Measurements from ENCODE around the gene HDAC4.

The HDAC4 gene

GRCh38 chr2:239152916-239153305 lies 247.9 kb downstream of the HDAC4 start:
- no peak for TF ChIP-seq CTCF (conservative IDR thresholded peaks at IDR 0.05; ENCODE audit: low read depth, low read length)
- no peak overlapping the region for H3K4me3 ChIP-seq (ENCODE audit: low read depth, low read length)
- no peak for DNase-seq (ENCODE audit: low read depth)

GRCh38 chr2:239152239-239152915 lies 248.4 kb downstream of the HDAC4 start:
- DNase-seq (ENCODE audit: low read depth), result no peak
- no peak overlapping the region for H3K4me3 ChIP-seq (ENCODE audit: low read depth, low read length)
- TF ChIP-seq CTCF (conservative IDR thresholded peaks at IDR 0.05; ENCODE audit: low read depth, low read length), result no peak

- TF ChIP-seq CTCF (conservative IDR thresholded peaks at IDR 0.05; ENCODE audit: low read depth, low read length), result no peak
- no peak for DNase-seq (ENCODE audit: low read depth)
- H3K4me3 ChIP-seq (ENCODE audit: low read depth, low read length), result no peak overlapping the region
Observed at GRCh38 chr2:239151201-239152131, 249.4 kb downstream of the HDAC4 start.

- H3K4me3 ChIP-seq (ENCODE audit: low read depth, low read length), result no peak overlapping the region
- TF ChIP-seq CTCF (conservative IDR thresholded peaks at IDR 0.05; ENCODE audit: low read depth, low read length), result no peak
- DNase-seq (ENCODE audit: low read depth), result no peak
Observed at GRCh38 chr2:239150125-239151011, 250.5 kb downstream of the HDAC4 start.

- DNase-seq (ENCODE audit: low read depth), result no peak
- TF ChIP-seq CTCF (conservative IDR thresholded peaks at IDR 0.05; ENCODE audit: low read depth, low read length), result no peak
Observed at GRCh38 chr2:239149501-239149900, 251.3 kb downstream of the HDAC4 start.

GRCh38 chr2:239148495-239149200 lies 252.2 kb downstream of the HDAC4 start:
- TF ChIP-seq CTCF (conservative IDR thresholded peaks at IDR 0.05; ENCODE audit: low read depth, low read length), result no peak
- DNase-seq (ENCODE audit: low read depth), result no peak
- H3K4me3 ChIP-seq (ENCODE audit: low read depth, low read length), result no peak overlapping the region

More at GRCh38 chr2:239149501-239149900, 251.3 kb downstream of the HDAC4 start:
- no peak overlapping the region for H3K4me3 ChIP-seq (ENCODE audit: low read depth, low read length)

Measured in choroid plexus epithelial cell (primary cell).